GM23248 (cell line): Measurements from ENCODE around the gene ZNF45. TPM values are rescaled to one million over a fixed set of nuclear protein-coding genes. Genes with fewer than 3 reads are reported as not detected.

ENCODE experiments used
- DNase-seq: peaks from one replicate; pipeline ENCODE4 v3.0.0-alpha.2; 2015
- H2AFZ ChIP-seq: fragments of 200-600 bp; sonication (generic); 2 replicates; pipeline ENCODE4 v1.6.1; 2016; ENCODE audit warnings: antibody characterized with exemption
- H3F3A ChIP-seq: fragments of 200-600 bp; sonication (generic); 2 replicates; pipeline ENCODE4 v1.6.1; 2016; ENCODE audit warnings: mild to moderate bottlenecking, antibody characterized with exemption, mixed run types; ENCODE audit not compliant: insufficient read depth
- H3K27ac ChIP-seq: fragments of 200-600 bp; sonication (generic); 2 replicates; pipeline ENCODE4 v1.5.1; 2016; ENCODE audit warnings: mild to moderate bottlenecking
- H3K27me3 ChIP-seq: fragments of 200-600 bp; sonication (generic); replicated peaks from 2 replicates; pipeline ENCODE4 v1.6.1; 2016; ENCODE audit warnings: mild to moderate bottlenecking; ENCODE audit not compliant: insufficient read depth
- H3K36me3 ChIP-seq: fragments of 200-600 bp; sonication (generic); 2 replicates; pipeline ENCODE4 v1.6.1; 2016; ENCODE audit warnings: low read depth, mild to moderate bottlenecking
- H3K4me1 ChIP-seq: fragments of 200-600 bp; sonication (generic); 2 replicates; pipeline ENCODE4 v1.6.1; 2016; ENCODE audit warnings: mild to moderate bottlenecking; ENCODE audit not compliant: insufficient read depth
- H3K4me2 ChIP-seq: fragments of 200-600 bp; sonication (generic); one replicate; pipeline ENCODE4 v1.6.1; 2016; ENCODE audit warnings: mild to moderate bottlenecking; ENCODE audit not compliant: unreplicated experiment
- H3K4me3 ChIP-seq: fragments of 200-600 bp; sonication (generic); 2 replicates; pipeline ENCODE4 v1.5.1; 2016; ENCODE audit warnings: mild to moderate bottlenecking
- H3K79me2 ChIP-seq: fragments of 200-600 bp; sonication (generic); 2 replicates; pipeline ENCODE4 v1.6.1; 2016; ENCODE audit warnings: mild to moderate bottlenecking; ENCODE audit not compliant: insufficient read depth
- H3K9ac ChIP-seq: fragments of 200-600 bp; sonication (generic); 2 replicates; pipeline ENCODE4 v1.6.1; 2016; ENCODE audit warnings: mild to moderate bottlenecking
- H3K9me2 ChIP-seq: fragments of 200-600 bp; sonication (generic); 2 replicates; pipeline ENCODE4 v1.6.1; 2016; ENCODE audit warnings: mixed run types, mild to moderate bottlenecking, moderate library complexity; ENCODE audit not compliant: insufficient read depth
- H3K9me3 ChIP-seq: fragments of 200-600 bp; sonication (generic); one replicate; pipeline ENCODE4 v1.6.1; 2017; ENCODE audit warnings: low read depth
- H4K20me1 ChIP-seq: fragments of 200-600 bp; sonication (generic); 2 replicates; pipeline ENCODE4 v1.6.0; 2016; ENCODE audit not compliant: insufficient read depth
- EZH2 ChIP-seq: fragments of 200-600 bp; sonication (generic); IDR thresholded peaks from 2 replicates; pipeline ENCODE4 v1.6.1; 2018; ENCODE audit warnings: antibody characterized with exemption, mild to moderate bottlenecking; ENCODE audit not compliant: insufficient read depth, poor library complexity, severe bottlenecking
- EZH2phosphoT487 ChIP-seq: fragments of 200-600 bp; sonication (generic); IDR thresholded peaks from 2 replicates; pipeline ENCODE4 v1.6.1; 2018; ENCODE audit warnings: antibody characterized with exemption, moderate library complexity, mild to moderate bottlenecking, low read depth; ENCODE audit not compliant: insufficient read depth
- WGBS, 2 experiments: methylation state at CpG; one replicate each; pipeline ENCODE4 v1.1.6; 2015 to 2017; ENCODE audit warnings: low lambda C conversion rate in 2 of 2, low coverage in 1 of 2; ENCODE audit errors: missing lambda C conversion rate in 2 of 2; 5-methylcytosine and 5-hydroxymethylcytosine counted together
- in situ Hi-C: fragments of 300-500 bp; cut with MboI; formaldehyde crosslinking; loops from 2 replicates; pipeline ENCODE4 v1.15.0; 2020
- polyA plus RNA-seq: library from polyadenylated mRNA; unstranded; fragments of >200 nt; fragmentation: Nextera tagmentation; extraction: Ambion mirVana; gene quantifications from 2 replicates; pipeline ENCODE4 v1.2.1, GENCODE V29; 2016
- total RNA-seq: library from RNA; depleted of rRNA; stranded (reverse); fragments of >200 nt; shearing (Covaris generic); gene quantifications from 2 replicates; pipeline ENCODE4 v1.2.3, GENCODE V29; 2014

Gene ZNF45
- total and polyA plus RNA-seq, 2 experiments from 2014 or later: 7.7 to 8.9 TPM

DNA sequence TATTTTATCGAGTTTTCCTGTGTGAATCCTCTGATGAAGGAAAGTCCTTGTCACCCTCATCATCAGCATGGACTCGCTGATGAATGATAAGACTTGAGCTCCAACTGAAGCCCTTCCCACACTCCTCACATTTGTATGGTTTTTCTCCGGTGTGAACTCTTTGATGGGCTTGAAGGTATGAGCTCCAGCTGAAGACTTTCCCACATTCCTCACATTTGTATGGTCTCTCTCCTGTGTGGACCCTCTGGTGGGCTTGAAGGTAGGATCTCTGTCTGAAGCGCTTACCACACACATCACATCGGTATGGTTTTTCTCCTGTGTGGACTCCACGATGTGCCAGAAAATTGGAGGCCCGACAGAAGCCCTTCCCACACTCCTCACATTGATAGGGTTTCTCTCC is 21.7 kb downstream of the ZNF45 start:
- no peaks in the 10 kb centered on the region for H3K79me2 ChIP-seq
- H2AFZ ChIP-seq: no peak overlapping the region
- 98 to 99% methylated on average over 7 of the region's 7 CpGs for WGBS, 2 experiments
- H3K27ac ChIP-seq: no peak overlapping the region
- 0 out of 2 replicates have a peak, but pooled peaks cover 4% of the 10 kb centered on the region for H3F3A ChIP-seq
- H3K4me1 ChIP-seq: no peaks in the 10 kb centered on the region
- peaks cover 62% of the 10 kb centered on the region for H3K36me3 ChIP-seq
- in situ Hi-C loops: no loop called here
- TF ChIP-seq EZH2 (no peak), EZH2phosphoT487 (no peak)
- H3K27me3 ChIP-seq: no peaks in the 10 kb centered on the region
- H3K9ac ChIP-seq: no peak overlapping the region
- peaks cover 5% of the 10 kb centered on the region for H3K9me3 ChIP-seq
- no peak overlapping the region for H3K4me2 ChIP-seq
- H3K9me2 ChIP-seq: no peaks in the 10 kb centered on the region
- H3K4me3 ChIP-seq: no peak overlapping the region
- DNase-seq: no peak
- H4K20me1 ChIP-seq: no peaks in the 10 kb centered on the region

DNA sequence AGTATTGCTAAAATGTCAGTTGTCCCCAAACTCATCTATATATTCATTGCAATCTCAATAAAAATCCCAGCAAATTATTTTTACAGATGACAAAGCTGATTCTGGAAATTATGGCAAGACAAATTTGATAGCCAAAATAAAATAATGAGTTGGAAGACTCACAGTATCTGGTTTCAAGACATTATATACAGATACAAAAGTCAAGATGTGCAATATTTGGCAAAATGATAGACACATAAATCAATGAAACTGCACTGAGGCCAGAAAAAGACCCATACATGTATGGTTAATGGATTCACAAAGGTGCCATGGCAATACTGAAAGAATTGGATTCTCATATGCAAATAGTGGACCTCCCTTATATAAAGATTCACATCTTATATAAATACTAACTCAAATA is 24.2 kb downstream of the ZNF45 start:
- in situ Hi-C loops: no loop called here

DNA sequence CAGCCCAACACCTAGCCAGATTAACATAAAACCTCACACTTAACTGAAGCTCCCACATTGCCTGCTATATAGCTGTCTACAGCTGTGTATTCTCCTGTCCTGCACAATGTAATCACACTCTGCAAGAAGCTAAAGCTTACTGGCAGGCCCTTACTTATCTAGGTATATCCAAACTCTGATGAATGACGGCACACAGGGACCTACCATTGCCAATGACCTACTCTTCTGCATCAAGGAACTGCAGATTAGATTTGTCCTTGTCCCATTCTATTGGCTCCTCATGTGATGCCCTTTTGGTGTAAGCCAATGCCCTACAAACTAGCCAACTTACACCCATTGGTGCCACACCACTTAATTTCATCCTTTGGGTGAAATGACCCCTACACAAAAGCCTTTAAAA is 26.4 kb downstream of the ZNF45 start:
- 79 to 80% methylated on average over 1 of the region's 1 CpG for WGBS, 2 experiments
- no peak overlapping the region for H3K4me2 ChIP-seq
- no peak overlapping the region for H3K9ac ChIP-seq
- no peaks in the 10 kb centered on the region for H3K9me2 ChIP-seq
- peaks cover 14% of the 10 kb centered on the region for H3K36me3 ChIP-seq
- in situ Hi-C loops: no loop called here
- H2AFZ ChIP-seq: no peak overlapping the region
- no peaks in the 10 kb centered on the region for H3K79me2 ChIP-seq
- TF ChIP-seq EZH2phosphoT487 (no peak), EZH2 (no peak)
- H3K9me3 ChIP-seq: peaks cover 5% of the 10 kb centered on the region
- no peaks in the 10 kb centered on the region for H4K20me1 ChIP-seq
- DNase-seq: no peak
- H3K27me3 ChIP-seq: no peaks in the 10 kb centered on the region
- H3K27ac ChIP-seq: no peak overlapping the region
- no peak overlapping the region for H3K4me3 ChIP-seq
- 0 out of 2 replicates have a peak, but pooled peaks cover 4% of the 10 kb centered on the region for H3F3A ChIP-seq
- no peaks in the 10 kb centered on the region for H3K4me1 ChIP-seq

More for the DNA sequence above, 24.2 kb downstream of the ZNF45 start:
- no peaks in the 10 kb centered on the region for H3K9me2 ChIP-seq
- H3K79me2 ChIP-seq: no peaks in the 10 kb centered on the region
- no peaks in the 10 kb centered on the region for H4K20me1 ChIP-seq
- no peak overlapping the region for H3K4me3 ChIP-seq
- H3K4me1 ChIP-seq: no peaks in the 10 kb centered on the region
- TF ChIP-seq EZH2 (no peak), EZH2phosphoT487 (no peak)
- H3K4me2 ChIP-seq: no peak overlapping the region
- H3K9me3 ChIP-seq: peaks cover 5% of the 10 kb centered on the region
- no peaks in the 10 kb centered on the region for H3K27me3 ChIP-seq
- DNase-seq: no peak
- peaks cover 37% of the 10 kb centered on the region for H3K36me3 ChIP-seq
- no peak overlapping the region for H3K9ac ChIP-seq
- 0 out of 2 replicates have a peak, but pooled peaks cover 4% of the 10 kb centered on the region for H3F3A ChIP-seq
- no peak overlapping the region for H3K27ac ChIP-seq
- H2AFZ ChIP-seq: no peak overlapping the region

DNA sequence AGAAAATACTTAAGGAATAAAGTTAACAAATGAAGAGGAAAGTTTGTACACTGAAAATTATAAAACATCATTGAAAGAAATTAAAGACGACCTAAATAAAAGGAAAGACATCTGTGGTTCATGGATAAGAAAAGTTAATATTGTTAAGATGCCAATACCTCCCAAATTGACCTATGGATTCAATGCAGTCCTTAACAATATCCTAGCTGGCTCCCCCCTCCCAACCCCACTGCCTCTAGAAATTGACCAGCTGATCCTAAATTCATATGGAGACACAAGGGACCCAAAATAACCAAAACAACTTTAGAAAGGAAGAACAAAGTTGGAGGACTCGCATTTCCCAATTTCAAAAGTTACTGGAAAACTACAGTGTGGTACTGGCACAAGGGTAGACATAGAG is 28.3 kb downstream of the ZNF45 start:
- H2AFZ ChIP-seq: no peak overlapping the region
- H3K4me2 ChIP-seq: no peak overlapping the region
- H3F3A ChIP-seq: no peaks in the 10 kb centered on the region
- H3K9me2 ChIP-seq: no peaks in the 10 kb centered on the region
- no peak for TF ChIP-seq EZH2
- TF ChIP-seq EZH2phosphoT487: no peak
- H3K27me3 ChIP-seq: no peaks in the 10 kb centered on the region
- 62 to 70% methylated on average over 2 of the region's 2 CpGs for WGBS, 2 experiments
- no peaks in the 10 kb centered on the region for H4K20me1 ChIP-seq
- H3K9me3 ChIP-seq: no peaks in the 10 kb centered on the region
- no peak overlapping the region for H3K27ac ChIP-seq
- no peak overlapping the region for H3K4me3 ChIP-seq
- H3K4me1 ChIP-seq: no peaks in the 10 kb centered on the region
- no peaks in the 10 kb centered on the region for H3K36me3 ChIP-seq
- in situ Hi-C loops: no loop called here
- no peaks in the 10 kb centered on the region for H3K79me2 ChIP-seq
- no peak overlapping the region for H3K9ac ChIP-seq
- no peak for DNase-seq

DNA sequence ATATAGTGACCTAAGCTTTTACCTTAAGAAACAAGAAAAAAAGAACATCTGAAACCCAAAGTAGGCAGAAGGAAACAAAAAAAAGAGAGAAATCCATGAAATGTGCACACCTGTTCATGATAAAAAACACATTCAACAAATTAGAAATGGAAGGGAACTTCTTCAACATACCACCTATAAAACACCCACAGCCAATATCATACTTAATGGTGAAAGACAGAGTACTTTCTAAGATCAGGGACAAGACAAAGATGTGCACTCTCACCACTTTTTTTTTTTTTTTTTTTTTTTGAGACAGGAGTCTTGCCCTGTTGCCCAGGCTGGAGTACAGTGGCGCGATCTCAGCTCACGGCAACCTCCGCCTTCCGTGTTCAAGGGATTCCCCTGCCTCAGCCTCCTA is 29.2 kb downstream of the ZNF45 start:
- H3K4me3 ChIP-seq: no peak overlapping the region
- H3K79me2 ChIP-seq: 0 out of 2 replicates have a peak, but pooled peaks cover under 1% of the 10 kb centered on the region
- no peaks in the 10 kb centered on the region for H4K20me1 ChIP-seq
- no peaks in the 10 kb centered on the region for H3K27me3 ChIP-seq
- H3K36me3 ChIP-seq: no peaks in the 10 kb centered on the region
- H3K9me3 ChIP-seq: no peaks in the 10 kb centered on the region
- no peak overlapping the region for H3K9ac ChIP-seq
- H3K27ac ChIP-seq: no peak overlapping the region
- WGBS, 2 experiments: 70 to 73% methylated on average over 5 of the region's 5 CpGs
- no peak overlapping the region for H2AFZ ChIP-seq
- no peak overlapping the region for H3K4me2 ChIP-seq
- no peaks in the 10 kb centered on the region for H3K4me1 ChIP-seq
- no peaks in the 10 kb centered on the region for H3K9me2 ChIP-seq
- TF ChIP-seq EZH2phosphoT487 (no peak), EZH2 (no peak)
- no peak for DNase-seq
- no peaks in the 10 kb centered on the region for H3F3A ChIP-seq
- in situ Hi-C loops: no loop called here
